ENCODE results near the gene ETV5.

ETV5 gene

DNA sequence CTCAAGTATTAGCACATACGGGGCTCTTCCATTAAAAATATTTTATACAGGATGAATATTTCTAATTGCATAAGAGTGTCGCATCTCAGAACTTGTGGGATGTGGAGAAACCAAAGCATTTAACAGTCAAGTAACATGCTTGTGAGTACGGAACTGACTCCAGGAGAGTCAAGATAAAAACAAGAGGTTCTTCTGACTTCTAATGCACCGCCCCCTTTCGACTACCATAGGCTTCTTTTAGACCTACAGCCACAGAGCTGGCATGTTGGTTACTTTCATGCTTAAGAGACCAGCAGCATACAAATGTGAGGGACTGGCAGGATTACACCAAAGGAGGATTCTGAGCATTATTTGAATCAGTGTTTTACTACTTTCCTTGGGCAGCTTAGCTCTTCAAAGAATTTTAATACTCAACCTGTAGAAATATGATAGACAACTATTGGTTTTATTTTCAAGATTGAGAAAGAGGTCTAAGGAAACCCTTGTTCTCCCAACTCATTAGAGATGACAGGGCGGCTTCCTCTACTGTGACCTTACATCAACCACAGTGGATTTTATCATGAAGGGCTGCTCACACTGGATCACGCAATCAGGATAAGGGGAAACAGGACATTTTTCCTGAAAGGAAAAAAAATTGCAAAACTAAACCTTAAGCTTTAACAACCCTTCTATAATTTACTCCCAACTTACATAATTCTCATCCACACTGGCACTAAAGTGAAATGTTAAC, 14.0 kb downstream of the ETV5 start:
- DNase-seq = no peak

DNA sequence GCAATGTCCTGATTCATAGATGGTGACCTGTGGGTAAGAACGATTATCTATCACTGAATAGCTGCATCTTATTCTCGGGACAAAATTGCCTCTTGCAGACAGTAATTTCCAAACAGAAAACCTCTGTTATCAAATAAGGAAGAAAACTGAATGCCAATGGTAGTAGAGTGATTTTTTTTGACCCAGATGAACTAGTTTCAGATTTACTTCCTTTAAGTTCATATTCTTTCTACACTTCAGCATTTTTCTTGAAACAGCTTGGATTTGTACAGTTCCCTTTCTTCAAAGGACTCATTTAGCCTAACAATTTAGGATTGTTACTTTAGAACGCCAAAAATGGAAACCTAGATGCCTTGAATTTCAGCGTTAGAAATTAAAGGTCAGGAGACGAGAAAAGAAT, 14.6 kb downstream of the ETV5 start:
- DNase-seq = no peak

DNA sequence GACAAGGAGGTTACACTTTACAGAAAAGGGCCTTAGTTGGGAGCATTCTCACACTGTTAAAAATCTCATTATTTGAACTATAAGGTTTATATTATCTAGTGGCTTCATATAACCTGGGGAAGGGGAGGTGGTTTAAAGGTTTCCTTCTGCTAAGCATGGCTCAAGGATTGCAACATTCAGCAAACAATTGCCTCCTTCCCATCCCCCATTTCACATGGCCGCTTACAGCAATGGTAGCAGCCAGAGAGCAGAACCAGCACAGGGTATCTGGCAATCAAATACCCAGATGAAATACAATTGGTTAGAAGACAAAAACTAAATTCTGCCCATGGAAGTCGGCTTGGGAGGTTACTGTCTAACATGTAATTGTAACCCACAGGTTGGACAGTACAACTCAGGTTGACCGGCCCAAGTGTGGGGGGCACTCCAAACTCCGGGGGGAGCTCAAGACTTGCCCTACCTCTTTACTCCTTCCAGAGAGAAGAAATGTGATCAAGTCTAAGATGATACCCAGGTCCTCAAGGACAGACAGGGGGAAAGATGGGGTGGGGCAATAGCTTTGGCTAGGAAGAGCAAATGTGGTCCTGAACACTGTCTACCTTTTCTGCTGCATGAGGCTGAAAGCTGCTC, 15.5 kb downstream of the ETV5 start:
- DNase-seq = no peak

DNA sequence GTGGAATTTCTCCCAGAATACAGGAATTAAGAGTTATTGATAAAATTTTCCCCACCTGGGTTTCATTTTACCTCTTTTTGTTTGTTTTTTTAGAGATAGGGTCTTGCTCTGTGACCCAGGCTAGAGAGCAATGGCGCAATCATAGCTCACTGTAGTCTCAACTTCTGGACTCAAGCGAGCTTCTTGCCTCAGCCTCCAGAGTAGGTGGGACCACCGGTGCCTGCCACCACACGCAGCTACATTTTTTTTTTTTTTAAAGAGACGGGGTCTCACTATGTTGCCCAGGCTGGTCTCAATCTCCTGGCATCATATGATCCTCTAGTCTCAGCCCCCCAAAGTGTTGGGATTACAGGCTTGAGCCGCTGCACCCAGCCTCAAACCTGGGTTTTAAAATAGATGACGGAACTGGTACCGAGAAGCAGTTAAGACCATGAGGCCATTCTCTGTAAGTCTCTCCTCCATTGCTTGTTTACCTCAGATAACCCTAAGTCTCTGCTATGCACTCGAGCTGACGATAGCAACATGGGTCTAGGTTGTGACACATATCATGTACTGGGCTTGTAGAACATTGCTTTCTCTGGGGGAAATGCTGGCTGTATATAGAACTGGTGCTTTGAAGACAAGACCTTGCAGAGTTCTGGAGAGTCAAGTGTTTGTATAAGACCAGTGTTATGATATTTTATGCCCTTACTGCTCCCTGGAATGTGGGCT, 16.4 kb downstream of the ETV5 start:
- DNase-seq = no peak

DNA sequence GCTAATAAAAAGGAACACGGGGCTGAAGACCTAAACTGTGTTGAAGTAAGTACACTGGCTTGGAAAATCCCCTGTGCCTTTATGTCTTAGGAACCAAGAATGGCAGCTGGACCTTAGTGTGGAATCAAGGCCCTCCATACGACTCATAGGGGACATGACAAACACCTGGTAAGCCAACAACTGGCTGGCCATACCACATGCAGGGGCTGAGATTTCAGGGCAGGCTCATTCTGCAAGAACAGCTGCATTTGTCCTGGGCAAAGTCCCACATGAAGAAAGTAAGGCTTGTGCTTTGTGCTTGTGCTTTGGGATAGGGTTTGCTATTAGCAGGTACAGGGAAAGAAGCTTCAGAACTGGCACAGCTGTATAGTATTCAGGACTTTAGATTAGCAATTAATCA, 18.0 kb downstream of the ETV5 start:
- no peak for DNase-seq

DNA sequence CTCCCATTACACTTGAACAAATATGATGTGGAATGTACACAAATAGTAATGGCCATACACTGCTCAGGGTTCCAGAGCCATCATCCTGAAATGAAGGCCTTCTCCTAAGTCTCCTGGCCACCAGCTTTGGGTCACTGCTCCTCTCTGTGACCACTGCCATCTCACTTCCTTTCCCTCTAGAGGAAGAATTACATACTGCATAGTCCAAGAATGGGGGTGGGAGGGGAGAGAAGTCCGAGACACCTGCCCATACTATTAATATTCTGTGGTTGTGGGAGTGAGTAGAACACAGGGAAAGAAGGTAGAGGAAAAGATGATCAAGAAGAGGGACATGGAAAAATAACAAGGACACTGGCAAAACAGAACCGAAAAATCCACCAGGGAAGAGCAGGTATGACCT, 20.6 kb downstream of the ETV5 start:
- no peak for DNase-seq

DNA sequence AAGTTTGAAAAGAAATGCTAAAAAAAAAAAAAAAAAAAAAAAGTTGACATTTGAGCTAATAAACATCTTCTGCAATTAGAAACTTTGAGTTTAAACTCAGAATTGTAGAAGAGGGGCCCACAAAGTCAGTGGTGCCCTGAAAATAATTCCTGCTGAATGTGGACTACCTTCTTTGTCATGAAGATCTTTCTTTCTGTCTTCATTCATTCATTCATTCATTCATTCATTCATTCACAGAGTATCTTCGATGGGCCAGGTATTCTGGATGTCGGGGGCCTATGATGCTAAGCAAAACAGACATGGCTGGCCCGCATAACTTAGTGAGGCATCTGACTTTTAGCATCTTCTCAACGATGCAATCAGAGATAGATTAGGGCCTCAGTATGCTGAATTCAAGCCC, 24.6 kb downstream of the ETV5 start:
- no peak for DNase-seq

DNA sequence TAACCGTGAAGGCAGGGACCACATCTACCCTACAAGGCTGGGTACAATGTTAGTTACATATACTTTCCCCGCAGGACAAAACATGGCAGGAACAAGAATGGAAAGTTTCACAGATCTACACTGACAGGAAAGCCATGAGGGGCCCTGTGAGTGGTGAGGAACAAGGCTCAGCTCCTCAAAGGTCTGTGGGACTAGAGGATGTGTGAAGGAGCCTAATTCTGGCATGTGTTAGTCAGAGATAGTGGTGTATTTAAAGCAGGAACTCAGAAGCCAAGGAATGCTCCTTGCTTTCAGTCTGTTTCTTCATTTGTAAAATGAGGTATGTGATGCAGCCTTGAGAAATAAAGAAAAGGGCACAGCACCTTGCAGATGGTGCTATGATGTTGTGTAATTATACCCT, 25.1 kb downstream of the ETV5 start:
- no peak for DNase-seq

DNA sequence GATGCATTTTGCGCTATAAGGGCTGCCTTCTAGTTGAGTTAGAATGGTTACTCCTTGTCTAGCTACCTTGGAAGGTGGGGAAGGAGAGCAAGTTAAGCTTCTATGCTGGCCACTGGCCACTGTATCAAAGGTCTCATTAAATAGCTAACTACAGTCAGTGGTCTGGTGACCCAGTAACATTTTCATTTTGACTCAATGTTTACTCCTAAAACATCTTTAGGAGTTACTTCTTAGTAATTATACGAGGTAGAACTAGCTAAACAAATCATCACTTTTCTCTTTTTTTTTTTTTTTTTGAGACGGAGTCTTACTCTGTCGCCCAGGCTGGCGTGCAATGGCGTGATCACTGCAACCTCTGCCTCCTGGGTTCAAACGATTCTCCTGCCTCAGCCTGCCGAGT, 26.7 kb downstream of the ETV5 start:
- DNase-seq = no peak

DNA sequence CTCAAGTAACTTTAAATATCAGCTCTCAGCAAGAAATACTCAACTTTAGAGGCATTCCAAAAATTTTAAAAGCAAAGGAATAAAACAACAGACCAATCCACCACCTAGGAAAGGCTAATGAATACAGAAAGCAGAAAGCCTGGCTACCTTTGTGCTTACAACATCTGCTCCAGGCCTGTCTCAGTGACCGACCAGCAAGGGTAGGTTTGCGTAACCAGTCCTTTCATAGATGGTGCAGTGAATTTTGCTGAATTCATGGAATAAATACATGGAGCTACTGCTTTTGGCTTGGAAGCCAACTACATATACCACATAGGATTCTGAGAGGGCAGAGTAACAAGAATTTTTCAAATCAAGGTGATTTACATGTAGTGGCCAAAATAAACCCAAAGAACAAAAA, 27.2 kb downstream of the ETV5 start:
- DNase-seq = no peak

DNA sequence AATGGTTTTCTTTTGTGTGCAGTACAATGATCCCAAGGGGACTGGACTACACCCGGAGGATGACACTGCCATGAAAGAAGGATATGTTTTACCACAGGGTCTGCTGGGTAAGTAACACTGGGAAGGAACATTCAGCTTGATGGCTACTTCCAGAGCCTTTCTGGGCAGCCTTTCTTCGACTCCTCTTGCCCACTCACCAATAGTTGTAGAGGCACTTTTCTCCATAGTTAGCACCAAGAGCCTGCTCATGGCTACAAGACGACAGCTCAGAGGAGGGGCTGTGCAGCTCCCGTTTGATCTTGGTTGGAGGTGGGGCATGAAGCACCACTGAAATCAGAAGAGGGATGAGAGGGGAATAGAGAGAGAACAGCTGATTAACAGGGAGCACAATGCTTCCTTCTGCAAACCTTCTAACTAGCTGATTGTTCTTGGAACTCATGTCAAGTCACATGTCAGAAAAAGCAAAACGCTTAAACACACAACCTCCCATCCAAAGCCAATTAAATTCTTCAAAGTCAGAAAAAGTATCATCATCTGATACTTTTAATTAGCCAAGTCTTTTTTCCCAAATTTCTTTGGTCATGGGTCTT, 27.9 kb downstream of the ETV5 start:
- DNase-seq = no peak

DNA sequence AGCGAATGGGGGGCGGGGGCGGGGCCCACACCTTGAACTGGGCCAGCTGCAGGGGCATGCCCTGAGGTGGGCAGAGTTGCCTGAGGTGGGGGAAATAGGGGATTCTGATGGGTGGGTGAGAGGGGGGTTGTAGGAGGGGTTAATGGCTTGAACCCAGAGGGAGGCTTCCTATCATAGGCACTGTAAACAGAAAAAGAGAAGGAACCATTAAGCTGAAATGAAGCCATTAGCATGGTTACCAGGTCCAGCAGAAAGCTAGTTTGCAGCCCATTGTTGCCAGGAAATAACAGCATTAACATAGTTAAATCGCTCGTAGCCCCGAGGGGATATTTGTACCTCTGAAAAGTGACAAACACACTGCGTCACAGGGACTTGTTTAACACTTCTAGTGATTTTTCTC, 29.0 kb downstream of the ETV5 start:
- DNase-seq = no peak

DNA sequence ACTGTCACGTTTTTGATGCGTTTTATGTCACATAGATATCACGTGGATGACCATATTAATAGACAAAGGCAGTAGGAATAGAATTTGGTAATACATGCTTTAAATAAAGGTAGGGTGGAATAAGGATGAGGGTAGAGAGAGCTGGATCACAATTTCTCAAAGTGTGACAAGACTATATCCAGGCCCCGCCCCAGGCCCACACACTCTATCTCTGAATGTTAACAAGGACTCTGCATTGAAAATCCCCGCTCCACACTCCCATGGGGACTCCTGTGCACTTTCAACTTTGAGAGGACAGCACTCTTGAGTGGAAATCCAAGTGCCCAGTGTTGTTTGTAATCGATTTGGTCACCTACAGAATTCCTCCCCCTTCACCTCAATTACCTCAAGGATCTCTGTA, 31.4 kb downstream of the ETV5 start:
- DNase-seq = no peak

DNA sequence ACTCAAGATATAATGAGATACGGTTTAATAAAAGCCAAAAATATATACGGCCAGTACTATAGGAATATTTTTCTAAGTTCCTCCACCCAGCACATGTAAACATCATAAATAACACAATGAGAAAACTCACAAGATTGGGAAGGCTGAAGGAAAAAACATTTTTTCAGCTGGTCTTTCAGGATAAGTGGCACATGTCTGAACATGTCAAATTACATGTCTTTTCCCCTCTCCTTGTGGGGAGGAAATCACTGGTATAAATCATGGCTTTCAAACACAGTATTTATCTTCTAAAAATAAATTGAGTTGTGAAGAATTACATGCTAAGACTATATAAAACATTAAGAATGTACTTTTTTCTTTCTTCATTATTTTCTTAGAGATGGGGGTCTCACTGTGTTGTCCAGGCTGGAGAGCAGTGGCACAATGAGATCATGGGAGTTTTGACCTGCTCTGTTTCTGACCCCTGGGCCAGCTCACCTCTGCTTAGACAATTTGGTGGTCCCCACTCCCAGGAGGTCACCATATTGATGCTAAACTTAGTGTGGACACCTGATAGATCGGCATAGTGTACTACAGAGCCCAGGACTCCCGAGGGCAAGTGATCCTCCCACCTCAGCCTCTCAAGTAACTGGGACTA, 32.8 kb downstream of the ETV5 start:
- DNase-seq = no peak

DNA sequence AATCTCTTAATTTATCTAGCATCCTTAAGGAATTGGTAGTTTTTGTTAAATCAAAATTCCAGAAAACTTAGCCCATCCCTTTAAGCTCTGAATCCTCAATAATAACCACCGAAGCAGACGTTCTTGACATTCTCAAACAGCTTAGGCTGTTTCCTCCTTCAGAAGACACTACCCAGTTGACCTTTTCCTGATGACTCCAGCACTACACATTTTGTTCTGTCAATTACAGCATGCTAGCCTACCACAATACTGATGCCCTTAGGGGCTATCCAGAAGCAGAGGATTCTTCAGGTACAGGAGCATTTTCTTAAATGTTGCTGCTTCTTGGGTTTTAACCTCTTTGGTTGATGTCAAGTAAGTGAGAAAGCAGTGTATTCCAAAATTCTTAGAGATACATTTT, 33.4 kb downstream of the ETV5 start:
- DNase-seq = no peak

DNA sequence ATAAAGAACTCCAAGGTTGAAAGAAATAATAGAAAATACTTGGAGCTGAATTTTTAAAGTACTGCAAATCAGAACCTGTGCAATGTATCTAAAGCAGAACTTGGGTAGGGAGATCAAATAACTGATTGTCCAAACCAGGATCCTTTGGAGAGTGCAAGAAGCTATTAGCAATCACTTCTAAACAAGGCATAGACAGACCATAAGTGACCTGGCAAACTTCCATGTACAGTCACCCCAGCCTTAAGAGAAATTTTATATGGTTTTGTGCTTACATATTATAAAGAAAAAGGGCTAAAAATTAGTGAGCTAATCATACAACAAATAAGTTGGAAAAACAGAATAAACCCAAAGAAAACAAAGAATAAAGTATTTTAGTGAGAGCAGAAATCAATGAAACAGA, 35.2 kb downstream of the ETV5 start:
- DNase-seq = no peak

DNA sequence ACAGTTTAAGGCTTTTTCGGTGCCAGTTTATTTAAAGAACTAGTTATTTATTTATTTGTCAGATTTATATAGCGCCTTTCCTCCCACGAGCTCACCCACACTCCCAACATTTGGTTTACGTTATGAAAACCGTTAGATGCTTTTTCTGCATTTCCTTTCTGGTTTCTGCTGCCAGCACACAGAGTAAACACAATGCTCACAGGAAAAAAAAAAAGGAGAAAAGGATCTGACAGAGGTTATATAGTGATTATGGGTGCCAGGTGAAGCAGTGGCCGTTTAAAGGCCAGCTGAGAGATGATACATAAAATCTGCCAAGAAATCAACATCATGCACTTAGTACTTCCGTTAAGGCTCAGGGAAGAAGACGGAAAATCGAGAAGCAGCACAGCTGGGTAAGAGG, 37.9 kb downstream of the ETV5 start:
- DNase-seq = no peak

DNA sequence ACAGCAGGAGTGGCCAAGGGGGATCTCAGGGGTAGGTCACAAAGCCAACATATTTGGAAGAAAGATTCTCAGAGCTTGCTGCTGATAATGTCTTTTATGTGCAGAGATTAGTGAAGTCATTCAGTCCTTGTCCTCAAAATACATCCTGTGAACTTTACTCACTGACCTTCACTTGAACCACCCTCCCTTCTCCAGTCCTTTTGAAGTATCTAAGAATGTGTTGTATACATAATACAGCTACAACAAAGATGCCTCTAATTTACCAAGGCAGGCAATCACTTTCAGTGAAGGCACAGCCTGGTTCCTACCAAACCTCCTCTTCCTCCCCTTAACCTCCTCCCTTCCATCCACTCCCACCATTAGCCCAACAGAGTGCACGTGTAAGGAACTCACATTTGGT, 38.3 kb downstream of the ETV5 start:
- DNase-seq = no peak

DNA sequence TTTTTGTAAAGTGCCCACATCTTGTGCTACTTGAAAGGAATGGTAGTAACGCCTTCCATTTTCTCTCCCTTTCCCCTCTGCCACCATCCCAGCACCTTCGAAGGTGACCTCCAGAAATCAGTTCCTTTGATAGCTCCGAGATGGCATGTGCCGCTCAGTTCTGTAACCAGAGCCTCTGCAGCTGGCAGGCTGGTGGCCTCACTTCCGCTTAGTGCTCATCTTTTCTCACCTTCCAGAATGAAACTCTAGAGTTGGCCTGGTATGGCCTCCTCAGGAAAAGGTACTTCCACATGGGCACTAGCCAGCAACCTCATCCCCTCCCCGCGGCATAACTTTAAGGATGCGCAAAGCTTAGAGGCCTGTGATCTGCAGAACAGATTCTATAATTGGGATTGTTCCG, 38.8 kb downstream of the ETV5 start:
- DNase-seq = no peak

DNA sequence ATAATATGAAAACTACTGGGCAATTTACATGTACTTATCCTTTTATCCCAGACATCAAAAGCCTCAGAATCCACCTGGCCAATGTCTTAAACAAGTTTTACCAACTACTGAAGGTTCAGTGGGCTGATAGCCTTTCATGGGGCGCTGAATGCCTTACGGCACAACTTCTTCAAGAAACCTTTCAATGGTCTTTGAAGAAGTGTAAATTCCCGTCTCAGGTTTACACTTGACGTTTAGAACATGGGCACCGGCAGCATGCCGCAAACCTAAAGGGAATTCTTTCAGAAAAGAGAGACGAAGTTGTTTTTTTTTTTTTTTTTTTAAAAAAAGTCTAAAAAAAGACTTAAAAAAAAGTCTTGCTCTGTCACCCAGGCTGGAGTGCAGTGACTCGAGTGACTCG, 39.7 kb downstream of the ETV5 start:
- DNase-seq = no peak

DNA sequence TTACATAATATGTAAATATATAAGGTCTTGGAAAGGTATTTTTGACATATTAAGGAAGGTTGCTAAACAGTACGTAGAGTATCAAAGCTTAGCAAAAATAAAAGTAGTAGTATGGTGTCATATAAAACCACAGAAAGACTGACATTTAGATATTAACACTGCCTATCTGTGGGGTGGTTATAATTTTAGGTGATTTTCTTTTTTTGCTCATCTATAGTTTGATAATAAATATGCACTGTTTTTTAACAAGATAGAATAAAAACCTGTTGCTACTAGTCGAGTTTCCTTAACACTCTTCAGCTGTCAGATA, 40.7 kb downstream of the ETV5 start:
- DNase-seq = no peak

DNA sequence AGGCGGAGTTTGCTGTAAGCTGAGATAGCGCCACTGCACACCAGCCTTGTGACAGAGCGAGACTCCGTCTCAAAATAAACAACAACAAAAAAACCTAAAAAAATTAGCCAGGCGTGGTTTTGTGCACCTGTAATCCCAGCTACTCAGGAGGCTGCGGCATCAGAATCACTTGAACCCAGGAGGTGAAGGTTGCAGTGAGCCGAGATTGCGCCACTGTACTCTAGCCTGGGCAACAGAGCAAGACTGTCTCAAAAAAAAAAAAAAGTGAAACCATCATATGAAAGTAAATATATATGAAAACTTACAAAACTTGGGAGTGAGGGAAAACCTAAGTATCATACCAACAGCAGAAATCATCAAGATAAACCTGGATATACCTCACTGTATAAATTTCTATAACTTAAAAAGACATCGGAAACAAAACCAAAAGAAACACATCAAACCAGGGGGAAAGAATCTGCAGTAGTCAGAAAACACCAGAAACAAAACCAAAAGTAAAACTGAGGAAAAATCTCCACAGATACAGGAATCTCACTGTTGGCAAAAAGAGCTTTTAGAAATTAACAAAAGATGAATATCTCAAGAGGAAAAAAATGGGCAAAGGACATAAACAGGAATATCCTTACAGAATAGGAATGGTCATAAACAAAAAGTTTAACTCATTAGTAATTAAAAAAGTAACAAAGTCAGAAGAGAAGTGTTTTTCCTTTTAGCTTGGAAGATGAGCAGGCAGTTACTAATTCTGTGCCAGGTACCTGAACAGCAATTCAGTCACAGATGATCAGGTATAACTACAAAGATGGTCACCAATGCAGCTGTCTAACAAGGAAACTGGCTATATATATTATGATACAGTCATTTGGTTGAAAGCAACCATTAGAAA, 41.3 kb downstream of the ETV5 start:
- DNase-seq = no peak

DNA sequence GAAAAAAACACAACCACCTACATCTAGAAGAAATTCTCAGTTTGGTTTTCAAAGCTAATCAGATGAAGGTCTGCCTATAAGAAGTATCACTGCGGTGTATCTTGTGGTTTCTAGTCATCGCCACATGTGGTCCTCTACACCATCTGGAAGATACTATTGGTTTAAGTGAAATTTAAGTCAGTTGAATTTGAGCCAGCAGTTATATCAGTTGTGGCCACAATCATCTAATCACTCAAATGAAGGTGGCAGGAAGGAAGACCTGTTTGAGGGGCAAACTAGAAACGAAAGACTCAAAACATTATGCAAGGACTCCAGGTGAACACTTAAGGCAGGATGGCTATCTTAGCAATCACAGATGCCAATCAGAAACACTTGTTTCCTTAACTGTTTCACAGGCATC, 48.7 kb downstream of the ETV5 start:
- no peak for DNase-seq
